Peyer's patch (tissue), 4 donors: ENCODE results near the gene PIP5K1C.
"Not testable (repeated sequence)": the region's sequence is repeated elsewhere in the genome, so short reads cannot be mapped to it uniquely, and the experiment has no call there.

Experiments used
- CTCF ChIP-seq, 6 experiments: fragments of 450-650 bp in 4 of 6; fragments of 200-600 bp in 2 of 6; sonication (generic) in 1 of 6; IDR thresholded peaks; one replicate each; pipeline ENCODE4 v1.5.1; 2017 to 2019; ENCODE audit warnings: antibody characterized with exemption in 6 of 6, mild to moderate bottlenecking in 3 of 6, moderate library complexity in 1 of 6
- POLR2A ChIP-seq, 2 donors: fragments of 450-650 bp; IDR thresholded peaks; one replicate each; pipeline ENCODE4 v1.5.1; 2017; ENCODE audit warnings: antibody characterized with exemption in 2 of 2, mild to moderate bottlenecking in 2 of 2, moderate library complexity in 2 of 2

DNA sequence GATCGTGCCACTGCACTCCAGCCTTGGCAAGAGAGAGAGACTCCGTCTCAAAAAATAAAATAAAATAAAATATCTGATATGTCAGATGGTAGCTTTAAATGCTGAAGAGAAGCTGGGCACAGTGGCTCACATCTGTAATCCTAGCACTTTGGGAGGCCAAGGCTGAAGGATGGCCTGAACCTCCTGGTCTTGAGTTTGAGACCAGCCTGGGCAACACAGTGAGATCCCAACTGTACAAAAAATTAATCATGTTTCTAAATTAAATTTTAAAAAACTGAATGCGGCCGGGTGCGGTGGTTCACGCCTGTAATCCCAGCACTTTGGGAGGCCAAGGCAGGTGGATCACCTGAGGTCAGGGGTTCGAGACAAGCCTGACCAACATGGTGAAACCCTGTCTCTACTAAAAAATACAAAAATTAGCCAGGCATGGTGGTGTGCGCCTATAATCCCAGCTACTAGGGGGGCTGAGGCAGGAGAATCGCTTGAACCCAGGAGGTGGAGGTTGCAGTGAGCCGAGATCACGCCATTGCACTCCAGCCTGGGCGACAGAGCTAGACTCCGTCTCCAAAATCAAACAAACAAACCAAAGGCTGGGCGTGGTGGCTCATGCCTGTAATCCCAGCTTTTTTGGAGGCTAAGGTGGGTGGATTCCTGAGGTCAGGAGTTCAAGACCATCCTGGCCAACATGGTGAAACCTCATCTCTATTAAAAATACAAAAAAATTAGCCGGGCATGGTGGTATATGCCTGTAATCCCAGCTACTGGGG is 116.0 kb downstream of the PIP5K1C start:
- not testable (repeated sequence) for TF ChIP-seq CTCF, POLR2A (IDR thresholded peaks at IDR 0.05)
